VCaP (cell line): Measurements from ENCODE around the gene SMNDC1.
A peak's percentile ranks its signal among the peaks of the same experiment; 100 is the strongest.

Source experiments
- H3K27ac ChIP-seq: fragments of 450-650 bp; 2 replicates; pipeline ENCODE4 v1.5.1; 2017
- TF ChIP-seq, protein P1 (sequence below): fragments of 450-650 bp; conservative IDR thresholded peaks from 2 replicates; pipeline ENCODE4 v1.5.1; 2017; ENCODE audit warnings: mild to moderate bottlenecking, moderate library complexity

The SMNDC1 gene

DNA sequence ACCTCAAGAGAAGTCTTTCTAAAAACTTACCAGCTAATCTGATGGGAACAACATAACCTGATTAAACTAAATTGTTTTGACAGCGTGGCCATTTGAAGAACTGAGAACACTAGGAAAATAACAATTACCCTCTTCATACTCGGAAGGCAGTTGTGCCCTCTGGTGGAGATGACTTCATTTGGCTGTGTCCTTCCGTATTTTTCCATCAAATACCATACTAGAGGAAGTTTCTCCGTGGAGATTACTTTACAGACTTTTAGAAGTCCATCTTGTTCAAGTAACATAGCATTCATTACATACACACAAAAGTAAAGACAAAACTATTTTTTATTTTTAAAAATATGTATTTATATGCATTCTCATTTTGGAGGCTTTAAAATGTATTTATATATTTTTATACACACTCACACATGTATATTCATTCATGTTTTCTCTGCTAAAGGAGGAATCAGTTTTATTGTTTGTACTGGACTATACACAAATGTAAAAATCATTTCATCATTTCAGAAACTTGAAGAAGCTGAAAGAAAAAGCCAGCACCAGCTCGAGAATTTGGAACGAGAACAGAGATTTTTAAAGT, 25.2 kb downstream of the SMNDC1 start:
- H3K27ac ChIP-seq: 0 out of 2 replicates have a peak overlapping the region, but pooled peaks have one; percentile 34
- TF ChIP-seq, protein P1, sequence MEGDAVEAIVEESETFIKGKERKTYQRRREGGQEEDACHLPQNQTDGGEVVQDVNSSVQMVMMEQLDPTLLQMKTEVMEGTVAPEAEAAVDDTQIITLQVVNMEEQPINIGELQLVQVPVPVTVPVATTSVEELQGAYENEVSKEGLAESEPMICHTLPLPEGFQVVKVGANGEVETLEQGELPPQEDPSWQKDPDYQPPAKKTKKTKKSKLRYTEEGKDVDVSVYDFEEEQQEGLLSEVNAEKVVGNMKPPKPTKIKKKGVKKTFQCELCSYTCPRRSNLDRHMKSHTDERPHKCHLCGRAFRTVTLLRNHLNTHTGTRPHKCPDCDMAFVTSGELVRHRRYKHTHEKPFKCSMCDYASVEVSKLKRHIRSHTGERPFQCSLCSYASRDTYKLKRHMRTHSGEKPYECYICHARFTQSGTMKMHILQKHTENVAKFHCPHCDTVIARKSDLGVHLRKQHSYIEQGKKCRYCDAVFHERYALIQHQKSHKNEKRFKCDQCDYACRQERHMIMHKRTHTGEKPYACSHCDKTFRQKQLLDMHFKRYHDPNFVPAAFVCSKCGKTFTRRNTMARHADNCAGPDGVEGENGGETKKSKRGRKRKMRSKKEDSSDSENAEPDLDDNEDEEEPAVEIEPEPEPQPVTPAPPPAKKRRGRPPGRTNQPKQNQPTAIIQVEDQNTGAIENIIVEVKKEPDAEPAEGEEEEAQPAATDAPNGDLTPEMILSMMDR: peak; percentile 85

DNA sequence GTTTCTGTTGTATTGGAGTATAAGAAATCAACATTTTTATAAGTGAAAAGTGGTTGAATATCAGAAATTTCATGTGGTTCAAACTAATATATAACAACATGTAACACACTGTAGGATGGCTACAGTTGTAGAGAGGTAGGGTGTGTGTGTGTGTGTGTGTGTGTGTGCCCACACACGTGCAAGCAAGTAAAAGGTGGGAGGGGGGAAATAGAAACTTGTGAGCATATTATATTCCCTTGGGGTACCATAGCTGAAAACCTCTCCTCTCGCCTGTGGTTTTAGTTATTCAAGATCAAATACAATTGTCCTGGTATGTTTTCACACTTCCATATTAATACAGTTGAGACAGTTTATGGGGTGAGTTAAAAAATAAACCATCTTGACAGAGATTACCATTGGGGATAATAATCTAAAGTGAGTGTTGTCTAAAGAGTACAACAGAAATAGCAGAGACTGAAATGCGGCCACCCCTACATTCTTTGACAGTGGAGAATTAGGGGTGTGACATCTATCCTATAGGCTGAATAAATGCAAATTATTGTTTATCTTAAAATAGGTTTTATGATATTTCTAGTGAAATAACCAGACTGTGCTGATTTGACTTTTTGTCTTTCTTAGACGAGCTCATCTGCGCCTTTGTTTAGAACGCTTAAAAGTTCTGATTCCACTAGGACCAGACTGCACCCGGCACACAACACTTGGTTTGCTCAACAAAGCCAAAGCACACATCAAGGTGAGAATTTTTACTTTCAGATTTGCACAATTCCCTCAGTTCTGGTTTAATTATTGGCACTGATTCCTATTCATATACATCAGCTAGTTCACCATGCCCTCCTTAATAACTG, 25.9 kb downstream of the SMNDC1 start:
- TF ChIP-seq, protein P1: no peak
- H3K27ac ChIP-seq: 0 out of 2 replicates have a peak overlapping the region, but pooled peaks have one; percentile 34

DNA sequence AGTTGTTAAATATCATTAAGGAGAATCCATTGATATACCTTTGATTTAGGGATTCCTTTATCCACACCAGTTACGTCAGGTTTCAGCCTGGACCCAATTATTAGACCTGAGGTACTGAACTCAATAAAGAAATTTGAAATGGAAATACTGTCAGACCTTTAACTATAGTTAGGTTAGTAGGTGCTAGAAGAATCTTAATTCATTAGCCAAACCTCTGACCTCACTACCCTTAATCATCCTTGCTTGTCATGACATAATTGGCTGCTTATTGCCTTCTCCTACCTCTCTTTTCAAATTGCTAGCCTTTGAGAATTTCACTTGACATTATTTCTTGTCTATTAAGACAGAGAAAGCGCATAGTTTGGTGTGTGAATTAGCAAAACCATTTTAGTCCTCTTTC, 27.1 kb downstream of the SMNDC1 start:
- TF ChIP-seq, protein P1: no peak
- no peak overlapping the region for H3K27ac ChIP-seq

DNA sequence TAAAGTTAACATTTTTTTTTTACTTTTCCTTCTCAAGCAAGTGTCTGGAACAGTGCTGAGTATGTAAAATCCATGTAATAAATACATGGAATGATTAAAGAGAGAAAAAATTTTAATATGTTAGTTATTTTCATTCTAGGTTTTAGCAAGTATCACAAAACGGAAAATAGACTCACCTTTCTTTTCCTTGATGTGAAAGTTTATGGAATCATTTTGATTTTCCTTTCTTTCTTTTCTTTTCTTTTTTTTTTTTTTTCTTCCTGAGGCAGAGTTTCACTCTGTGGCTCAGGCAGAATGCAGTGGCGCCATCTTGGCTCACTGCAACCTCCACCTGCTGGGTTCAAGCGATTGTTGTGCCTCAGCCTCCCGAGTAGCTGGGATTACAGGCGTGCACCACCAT, 28.1 kb downstream of the SMNDC1 start:
- TF ChIP-seq, protein P1: no peak
- H3K27ac ChIP-seq: no peak overlapping the region

DNA sequence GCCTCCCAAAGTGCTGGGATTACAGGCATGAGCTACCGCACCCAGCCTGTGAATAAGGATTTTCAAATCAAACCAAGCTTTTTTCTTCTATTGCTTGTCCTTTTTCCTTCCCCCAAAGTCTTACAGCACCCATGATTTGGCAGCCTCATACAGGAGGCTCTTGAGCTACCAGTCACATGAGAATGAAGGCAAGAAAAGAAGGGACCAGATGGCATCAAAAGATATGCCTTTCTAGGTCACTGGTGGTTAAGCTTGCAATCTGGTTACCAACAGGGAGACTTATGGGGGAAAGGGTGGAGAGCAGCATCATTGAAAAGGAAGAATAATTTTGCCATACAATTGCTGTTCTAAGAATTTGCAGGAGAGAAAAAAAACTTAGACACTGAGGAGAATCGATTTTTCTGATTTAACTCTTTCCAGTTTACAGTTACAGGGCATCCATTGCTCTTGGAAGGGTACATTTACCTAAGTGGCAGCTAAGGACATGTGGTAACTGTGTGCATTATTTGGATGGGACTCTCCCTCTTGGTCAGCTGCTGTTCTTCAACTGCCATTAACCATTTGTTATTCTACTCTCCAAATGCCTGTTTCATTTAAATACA, 29.5 kb downstream of the SMNDC1 start:
- TF ChIP-seq, protein P1: no peak
- no peak overlapping the region for H3K27ac ChIP-seq

DNA sequence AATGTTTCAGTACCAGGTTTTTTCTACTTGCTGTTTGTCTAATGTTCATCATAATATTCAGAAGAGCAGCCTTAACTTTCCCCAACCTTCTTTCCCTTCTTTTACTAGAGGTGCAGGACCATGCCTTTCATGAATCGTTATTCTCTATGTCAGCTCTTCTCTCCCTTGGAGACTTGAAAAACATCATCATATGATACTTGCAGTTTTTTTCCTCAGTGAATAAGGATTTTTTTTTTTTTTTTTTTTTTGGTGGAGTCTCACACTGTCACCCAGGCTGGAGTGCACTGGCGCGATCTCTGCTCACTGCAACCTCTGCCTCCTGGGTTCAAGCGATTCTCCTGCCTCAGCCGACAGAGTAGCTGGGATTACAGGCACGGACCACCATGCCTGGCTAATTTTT, 30.1 kb downstream of the SMNDC1 start:
- TF ChIP-seq, protein P1: no peak
- H3K27ac ChIP-seq: no peak overlapping the region

DNA sequence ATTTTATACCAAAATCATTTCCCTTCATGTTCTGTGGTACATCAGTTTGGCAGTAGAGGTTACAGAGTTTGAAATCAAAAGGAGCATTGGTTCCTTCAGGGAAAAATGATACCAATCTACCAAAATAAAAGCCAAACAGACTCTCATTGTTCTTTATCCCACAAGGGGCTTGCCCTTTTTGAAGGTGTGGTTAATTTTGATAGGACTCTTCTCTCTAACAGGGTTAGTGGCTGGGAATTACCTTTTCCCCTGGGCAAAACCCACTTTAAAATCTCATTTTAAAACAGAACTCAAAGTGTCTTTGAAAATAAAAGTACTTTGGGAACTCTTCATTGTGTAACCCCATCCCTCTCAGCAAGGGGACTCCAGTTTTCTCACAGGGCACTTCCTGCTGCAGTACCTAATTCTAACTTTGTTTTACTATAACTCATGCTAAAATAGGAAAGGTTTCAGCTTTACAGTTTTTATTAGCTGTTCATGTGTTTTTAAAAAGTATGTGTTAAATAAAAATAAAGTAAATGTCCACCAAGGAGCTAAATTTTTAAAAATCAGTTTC, 30.6 kb downstream of the SMNDC1 start:
- no peak overlapping the region for H3K27ac ChIP-seq
- TF ChIP-seq, protein P1: no peak
